Measurements from ENCODE around the gene SLC44A3. TPM values are rescaled to one million over a fixed set of nuclear protein-coding genes. Genes with fewer than 3 reads are reported as not detected.

Gene SLC44A3
- total and polyA plus RNA-seq, 7 donors, result 1.2 to 28.5 (median 4.7) TPM

- Histone ChIP-seq H3K4me3 (no peak overlapping the region), H3K4me1 (no peaks in the 10 kb centered on the region), H3K27ac (no peak overlapping the region), H3K36me3 (no peaks in the 10 kb centered on the region), H3K9me3 (no peaks in the 10 kb centered on the region), H3K27me3 (no peaks in the 10 kb centered on the region)
- no peak for DNase-seq
- WGBS, 2 donors, result 95 to 96% methylated on average over 5 of the region's 5 CpGs
- TF ChIP-seq POLR2AphosphoS5 (IDR thresholded peaks at IDR 0.05) (no peak), POLR2A (IDR thresholded peaks at IDR 0.05) (no peak), EP300 (IDR thresholded peaks at IDR 0.05) (no peak), CTCF (IDR thresholded peaks at IDR 0.05) (no peak)
- intact Hi-C loops (cut with DNase I), result no loop called here
These were observed 20.7 kb downstream of the SLC44A3 start for GRCh38 chr1:94840808-94841207.

- no peak for DNase-seq
- Histone ChIP-seq H3K9me3 (no peaks in the 10 kb centered on the region), H3K36me3 (no peaks in the 10 kb centered on the region), H3K27ac (no peak overlapping the region), H3K27me3 (no peaks in the 10 kb centered on the region), H3K4me3 (no peak overlapping the region), H3K4me1 (no peaks in the 10 kb centered on the region)
- TF ChIP-seq POLR2AphosphoS5 (IDR thresholded peaks at IDR 0.05) (no peak), EP300 (IDR thresholded peaks at IDR 0.05) (no peak), POLR2A (IDR thresholded peaks at IDR 0.05) (no peak), CTCF (IDR thresholded peaks at IDR 0.05) (no peak)
- WGBS, 2 donors, result 70 to 85% methylated on average over 6 of the region's 6 CpGs
- intact Hi-C loops (cut with DNase I), result no loop called here
These were observed 23.3 kb downstream of the SLC44A3 start for GRCh38 chr1:94843430-94843829.

DNA sequence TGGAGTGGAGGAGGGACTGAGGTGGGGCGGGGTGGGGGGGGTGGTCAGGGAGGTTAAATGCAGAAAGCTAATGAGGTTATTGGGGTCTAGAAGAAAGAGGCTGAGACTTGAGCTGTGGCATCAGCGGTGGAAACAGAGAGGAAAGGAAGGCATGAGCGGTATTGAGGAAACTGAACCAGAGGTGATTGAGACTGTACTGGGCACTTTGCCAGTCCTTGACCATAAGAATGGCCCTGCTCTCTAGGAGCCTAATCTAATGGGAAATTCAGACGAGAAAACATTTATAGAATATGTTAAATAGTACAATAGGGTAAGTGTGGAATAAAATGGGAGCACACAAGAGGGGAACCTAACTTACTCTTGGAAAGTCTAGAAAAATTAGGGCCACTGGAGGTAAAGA lies 23.7 kb downstream of the SLC44A3 start:
- H3K27ac ChIP-seq, result no peak overlapping the region
- intact Hi-C loops (cut with DNase I), result no loop called here
- WGBS, 2 donors, result 84 to 88% methylated on average over 4 of the region's 4 CpGs
- TF ChIP-seq CTCF (IDR thresholded peaks at IDR 0.05) (no peak), POLR2AphosphoS5 (IDR thresholded peaks at IDR 0.05) (no peak), EP300 (IDR thresholded peaks at IDR 0.05) (no peak), POLR2A (IDR thresholded peaks at IDR 0.05) (no peak)
- H3K9me3 ChIP-seq, result no peaks in the 10 kb centered on the region
- no peak overlapping the region for H3K4me3 ChIP-seq
- no peak for DNase-seq
- no peaks in the 10 kb centered on the region for H3K27me3 ChIP-seq
- H3K36me3 ChIP-seq, result no peaks in the 10 kb centered on the region
- no peaks in the 10 kb centered on the region for H3K4me1 ChIP-seq

- Histone ChIP-seq H3K27ac (no peak overlapping the region), H3K27me3 (no peaks in the 10 kb centered on the region), H3K4me3 (no peak overlapping the region), H3K36me3 (no peaks in the 10 kb centered on the region), H3K9me3 (no peaks in the 10 kb centered on the region), H3K4me1 (no peaks in the 10 kb centered on the region)
- 78 to 90% methylated on average over 5 of the region's 5 CpGs for WGBS, 2 donors
- TF ChIP-seq CTCF (IDR thresholded peaks at IDR 0.05), result no peak
- no peak for TF ChIP-seq POLR2A (IDR thresholded peaks at IDR 0.05)
- TF ChIP-seq EP300 (IDR thresholded peaks at IDR 0.05), result no peak
- no peak for TF ChIP-seq POLR2AphosphoS5 (IDR thresholded peaks at IDR 0.05)
- no peak for DNase-seq
- intact Hi-C loops (cut with DNase I), result no loop called here
These were observed 26.2 kb downstream of the SLC44A3 start for GRCh38 chr1:94846308-94846707.

DNA sequence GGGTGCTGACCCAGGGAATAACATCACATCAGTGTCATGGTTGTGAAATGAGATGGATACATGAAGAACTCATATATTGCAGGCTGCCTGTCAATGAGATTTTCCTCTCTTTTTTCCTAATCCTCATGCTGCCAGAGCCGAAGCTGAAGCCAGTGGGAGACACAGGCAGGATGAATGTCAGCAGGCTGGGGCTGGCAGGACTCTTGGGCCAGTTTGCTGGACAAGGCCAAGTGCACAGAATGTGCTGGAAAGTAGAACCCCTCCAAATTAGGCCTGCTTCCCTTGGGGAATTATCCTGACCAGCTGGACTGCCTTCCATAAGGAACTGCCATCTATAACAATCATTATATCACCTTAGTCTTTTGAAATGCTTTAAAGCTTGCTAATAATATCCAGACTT lies 31.4 kb downstream of the SLC44A3 start:
- intact Hi-C loops (cut with DNase I), result no loop called here
- Histone ChIP-seq H3K9me3 (no peaks in the 10 kb centered on the region), H3K27me3 (no peaks in the 10 kb centered on the region), H3K4me3 (no peak overlapping the region), H3K36me3 (no peaks in the 10 kb centered on the region), H3K4me1 (peaks cover 0 to 15% (median 13%) of the 10 kb centered on the region in 4 donors), H3K27ac (no peak overlapping the region)
- 83 to 86% methylated on average over 1 of the region's 1 CpG for whole genome bisulfite sequencing, 2 donors
- DNase-seq, result no peak
- no peak for TF ChIP-seq CTCF (IDR thresholded peaks at IDR 0.05)
- TF ChIP-seq POLR2AphosphoS5 (IDR thresholded peaks at IDR 0.05), result no peak
- TF ChIP-seq POLR2A (IDR thresholded peaks at IDR 0.05), result no peak
- no peak for TF ChIP-seq EP300 (IDR thresholded peaks at IDR 0.05)
